HG02610 (cell line): Measurements from ENCODE around the gene TRPM2.

Source experiments
- ATAC-seq: cut with Tn5 transposase; IDR thresholded peaks from one replicate; pipeline ENCODE4 v1.9.1; 2021; ENCODE audit warnings: mild to moderate bottlenecking, moderate library complexity; ENCODE audit not compliant: unreplicated experiment

The TRPM2 gene

DNA sequence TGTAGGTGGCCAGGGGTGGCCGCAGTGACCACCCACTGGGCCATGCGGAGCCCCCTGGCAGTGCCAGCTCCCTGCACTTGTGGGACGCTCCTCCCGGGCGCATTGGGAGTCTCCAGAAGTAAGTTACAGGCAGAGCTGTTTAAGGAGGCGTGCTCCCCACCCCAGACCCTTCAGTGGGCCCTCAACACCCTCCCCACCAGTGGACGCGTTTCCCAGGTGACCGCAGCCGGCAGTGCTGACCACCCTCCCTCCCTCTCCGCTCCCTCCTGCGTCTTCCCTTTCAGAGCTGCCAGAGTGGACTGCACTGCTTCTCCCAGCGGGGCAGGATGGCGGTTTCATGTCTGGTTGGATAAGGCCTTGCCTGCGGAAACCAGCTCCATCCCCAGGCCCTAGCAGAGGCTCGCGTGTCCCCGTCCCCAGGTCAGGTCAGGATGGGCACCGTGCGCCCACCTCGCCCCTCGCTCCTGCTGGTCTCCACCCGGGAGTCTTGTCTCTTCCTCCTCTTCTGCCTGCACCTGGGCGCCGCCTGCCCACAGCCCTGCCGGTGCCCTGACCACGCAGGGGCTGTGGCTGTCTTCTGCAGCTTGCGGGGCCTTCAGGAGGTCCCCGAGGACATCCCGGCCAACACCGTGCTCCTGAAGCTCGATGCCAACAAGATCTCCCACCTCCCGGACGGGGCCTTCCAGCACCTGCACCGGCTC, 102.9 kb downstream of the TRPM2 start:
- ATAC-seq = no peak

DNA sequence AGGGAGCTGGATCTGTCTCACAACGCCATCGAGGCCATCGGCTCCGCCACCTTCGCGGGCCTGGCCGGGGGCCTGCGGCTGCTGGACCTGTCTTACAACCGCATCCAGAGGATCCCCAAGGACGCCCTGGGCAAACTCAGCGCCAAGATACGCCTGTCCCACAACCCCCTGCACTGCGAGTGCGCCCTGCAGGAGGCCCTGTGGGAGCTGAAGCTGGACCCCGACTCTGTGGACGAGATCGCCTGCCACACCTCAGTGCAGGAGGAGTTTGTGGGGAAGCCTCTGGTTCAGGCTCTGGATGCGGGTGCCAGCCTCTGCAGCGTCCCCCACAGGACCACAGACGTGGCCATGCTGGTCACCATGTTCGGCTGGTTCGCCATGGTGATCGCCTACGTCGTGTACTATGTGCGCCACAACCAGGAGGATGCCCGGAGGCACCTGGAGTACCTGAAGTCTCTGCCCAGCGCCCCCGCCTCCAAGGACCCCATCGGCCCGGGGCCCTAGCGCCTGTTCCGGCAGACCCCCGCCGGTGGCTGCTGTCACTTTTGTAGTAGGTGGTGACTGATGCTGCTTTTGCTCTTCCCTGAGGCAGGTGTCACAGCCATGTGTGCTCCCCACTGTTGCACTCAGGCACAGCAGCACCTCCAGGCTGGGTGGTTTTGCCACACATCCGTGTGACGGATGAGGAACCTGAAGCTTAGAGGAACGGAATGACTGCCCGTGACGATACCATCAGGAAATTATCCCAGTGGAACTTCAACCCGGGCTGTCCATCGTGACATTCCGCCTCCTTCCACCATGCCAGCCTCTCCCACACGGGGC, 103.7 kb downstream of the TRPM2 start:
- ATAC-seq = no peak

DNA sequence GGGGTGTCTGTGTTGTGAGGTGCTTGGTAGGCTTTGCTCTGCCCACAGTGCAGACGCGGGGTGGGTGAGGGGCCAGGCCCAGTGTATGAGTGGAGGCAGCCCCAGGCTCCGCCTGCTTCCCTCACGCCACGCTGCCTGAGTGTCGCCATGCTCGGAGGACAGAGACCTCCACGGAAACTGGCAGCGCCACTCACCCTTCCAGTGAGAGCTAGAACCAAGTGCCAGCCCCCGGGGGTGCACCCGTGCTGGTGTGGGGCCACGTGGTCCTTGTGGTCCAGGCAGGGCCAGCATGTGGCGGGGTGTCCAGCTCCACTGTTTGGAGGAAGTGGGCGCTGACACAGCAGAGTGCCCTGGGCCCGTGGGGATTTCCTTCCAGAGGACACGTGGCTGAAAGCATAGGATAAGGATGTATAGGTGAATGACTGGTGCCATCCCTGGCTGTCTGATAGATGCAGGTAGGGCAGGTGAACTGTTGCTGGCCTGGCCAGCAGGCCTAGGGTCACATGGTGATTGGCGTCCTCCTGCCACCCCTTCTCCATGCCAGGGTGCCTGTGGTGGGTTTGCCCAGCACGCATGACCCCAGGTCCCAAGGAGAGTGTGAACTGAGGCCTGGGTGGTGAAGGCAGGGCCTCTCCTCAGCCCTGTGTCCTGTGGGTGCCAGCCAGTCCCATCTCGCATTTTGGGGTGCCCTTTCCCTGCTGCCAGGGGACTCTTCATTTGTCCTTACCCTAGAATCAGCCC, 105.7 kb downstream of the TRPM2 start:
- ATAC-seq = no peak

DNA sequence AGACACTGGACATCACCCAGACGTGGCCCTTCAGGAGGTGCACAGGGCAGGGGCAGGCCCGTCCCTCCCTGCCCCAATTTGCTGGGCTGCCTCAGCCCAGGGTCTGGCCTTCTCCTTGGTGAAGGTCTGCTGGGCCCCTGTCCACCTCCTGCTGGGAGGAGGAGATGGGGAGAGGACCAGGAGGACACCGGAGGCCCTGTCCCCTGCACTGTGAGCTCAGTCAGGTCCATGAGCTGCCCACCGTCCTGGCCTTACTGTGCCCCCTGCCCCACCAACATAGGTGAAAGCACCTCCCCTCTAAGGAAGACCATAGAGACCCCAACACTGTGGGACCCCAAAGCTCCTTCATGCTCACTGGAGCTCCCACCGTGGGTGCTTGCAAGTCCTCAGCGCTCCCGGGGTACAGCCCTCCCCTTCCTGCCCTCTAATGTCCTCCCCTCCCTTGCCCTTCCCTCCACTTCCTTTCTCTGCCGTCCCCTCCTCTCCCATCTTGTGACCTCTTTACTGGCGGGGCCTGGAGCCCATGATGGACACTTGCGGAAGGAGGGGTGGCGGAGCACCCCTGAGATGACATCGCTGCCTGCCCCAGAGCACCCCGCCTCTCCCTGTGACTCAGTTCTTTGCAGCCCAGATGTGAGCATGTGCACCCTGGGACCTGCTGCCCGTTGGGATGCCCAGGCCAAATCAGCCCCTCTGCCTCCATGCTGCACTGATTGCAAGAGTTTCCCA, 106.5 kb downstream of the TRPM2 start:
- no peak for ATAC-seq

DNA sequence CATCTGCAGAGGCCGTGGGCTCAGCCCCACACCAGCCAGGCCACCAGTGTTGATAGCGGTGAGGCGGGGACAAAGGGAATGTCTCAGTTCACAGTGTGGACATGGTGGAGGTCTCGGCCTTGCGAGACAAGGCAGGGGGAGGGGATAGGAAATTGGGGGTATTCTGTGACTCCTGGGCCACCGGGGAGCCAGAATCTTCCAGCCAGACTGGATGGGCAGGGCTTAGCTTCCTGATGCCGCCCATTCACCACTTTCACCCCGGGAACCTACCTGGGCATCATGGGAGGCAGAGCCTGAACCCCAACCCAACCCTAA, 107.0 kb downstream of the TRPM2 start:
- ATAC-seq = no peak

DNA sequence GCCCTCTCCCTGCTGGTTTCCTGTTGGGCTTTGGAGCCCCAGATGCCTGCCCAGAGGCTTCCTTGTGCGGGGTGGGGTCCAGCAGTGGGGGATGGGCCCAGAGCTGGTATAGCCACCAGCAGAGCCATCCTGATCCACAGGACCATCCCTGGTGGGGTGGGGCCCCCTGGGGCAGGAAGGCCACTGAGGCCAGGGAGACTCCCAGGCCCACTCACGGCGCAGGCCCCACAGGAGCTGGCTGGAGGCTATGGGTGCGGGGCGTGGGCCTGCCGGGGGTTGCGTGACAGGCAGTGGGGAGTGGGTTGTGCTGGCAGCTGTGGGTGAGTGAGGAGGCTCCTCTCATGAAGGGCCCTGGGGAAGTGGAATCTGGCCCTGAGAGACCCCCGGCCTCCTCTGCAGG, 107.6 kb downstream of the TRPM2 start:
- no peak for ATAC-seq

DNA sequence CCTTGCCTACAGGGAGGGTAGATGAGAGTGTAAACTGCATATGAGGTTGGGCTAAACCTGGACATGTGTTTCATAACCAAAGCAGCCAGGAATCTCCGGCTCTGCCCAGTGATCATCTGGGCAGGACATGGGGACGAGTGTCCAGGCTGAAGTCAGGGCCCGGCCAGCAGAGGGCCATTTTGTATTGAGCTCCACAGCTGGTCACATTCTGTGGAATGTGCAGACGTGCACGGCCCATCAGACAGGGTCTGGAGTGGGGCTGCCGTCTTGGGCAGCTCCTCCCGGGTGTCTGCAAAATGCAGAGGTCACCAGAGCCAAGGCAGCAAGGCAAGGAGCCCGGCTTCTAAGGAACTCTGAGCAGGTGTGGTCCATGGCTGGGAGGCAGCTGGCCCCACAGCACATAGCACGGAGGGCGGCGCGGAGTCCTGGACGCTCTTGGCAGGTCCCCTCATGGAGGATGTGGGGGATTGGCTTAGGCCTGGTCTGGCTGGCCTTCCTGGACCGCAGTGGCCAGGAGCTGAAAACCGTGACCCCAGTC, 108.1 kb downstream of the TRPM2 start:
- ATAC-seq = no peak

DNA sequence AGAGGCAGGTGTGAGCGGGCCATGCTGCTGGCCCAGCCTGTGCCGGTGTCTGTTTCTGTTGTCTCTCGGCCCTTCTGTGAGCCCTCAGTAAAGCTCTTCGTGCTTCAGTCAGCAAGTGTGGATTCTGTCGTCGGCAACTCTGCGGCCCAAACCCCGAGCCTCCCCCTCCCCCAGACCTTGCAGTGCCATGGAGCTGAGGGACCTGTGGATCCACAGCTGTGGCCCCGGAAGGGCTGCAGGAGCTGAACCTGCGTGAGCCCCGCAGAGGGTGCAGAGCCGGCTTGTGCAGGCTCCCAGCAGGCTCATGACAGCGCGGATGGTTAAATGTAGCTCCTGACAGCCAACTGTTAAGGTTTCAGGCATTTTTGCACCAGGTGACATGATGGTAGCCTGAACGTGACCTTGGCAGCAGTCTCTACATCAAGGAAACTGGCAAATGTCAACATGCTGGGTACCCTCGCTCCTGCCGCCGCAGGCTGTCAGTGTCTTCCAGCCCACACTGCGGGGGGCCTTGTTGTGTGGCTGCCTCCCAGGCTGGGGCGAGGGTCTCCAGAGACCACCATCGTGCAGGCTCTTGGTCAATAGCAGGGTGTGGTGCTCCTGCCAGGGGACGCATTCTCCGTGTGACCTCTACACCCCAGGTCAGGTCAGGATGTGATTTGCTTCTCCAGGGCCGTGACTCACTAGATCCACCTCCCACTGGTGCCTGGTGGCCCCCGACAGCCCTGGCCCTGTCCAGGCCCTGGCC, 108.8 kb downstream of the TRPM2 start:
- ATAC-seq = no peak

DNA sequence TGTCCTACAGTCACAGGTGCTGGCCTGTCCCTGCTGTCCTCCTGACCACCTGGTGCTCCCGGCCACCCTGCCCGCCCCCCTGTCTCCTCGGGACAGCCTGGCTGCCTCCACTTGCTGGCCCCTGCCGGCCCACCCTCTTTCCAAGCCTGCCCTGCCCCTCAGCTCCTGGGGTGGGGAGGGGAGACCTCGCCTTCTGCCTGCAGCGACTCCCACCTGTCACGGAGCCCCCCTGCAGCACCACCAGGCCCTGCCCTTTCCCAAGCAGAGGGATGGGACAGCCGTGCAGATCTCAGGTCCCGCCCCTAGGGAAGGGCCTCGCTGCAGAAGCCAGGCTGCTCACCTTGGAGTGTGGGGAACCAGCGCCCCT, 109.4 kb downstream of the TRPM2 start:
- ATAC-seq = no peak

DNA sequence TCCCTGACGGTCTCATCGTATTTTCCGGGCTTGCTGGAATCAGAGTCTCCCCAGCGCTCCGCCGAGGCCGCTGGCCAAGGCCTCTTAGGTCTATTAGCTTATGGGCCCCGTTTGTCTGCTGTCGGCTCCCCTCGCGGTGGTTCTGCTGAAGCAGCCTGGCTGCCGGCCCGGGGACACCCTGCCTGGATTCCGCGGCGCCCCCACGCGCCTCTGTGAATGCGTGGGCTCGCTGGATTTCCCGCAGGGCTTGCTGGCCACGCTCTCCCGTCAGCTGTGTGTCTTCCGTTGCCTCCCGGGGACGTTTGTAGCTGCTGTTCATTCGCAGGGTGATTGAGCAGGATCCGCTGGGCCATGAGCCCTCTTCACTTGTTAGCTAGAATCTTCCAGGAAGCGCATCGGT, 110.3 kb downstream of the TRPM2 start:
- no peak for ATAC-seq

DNA sequence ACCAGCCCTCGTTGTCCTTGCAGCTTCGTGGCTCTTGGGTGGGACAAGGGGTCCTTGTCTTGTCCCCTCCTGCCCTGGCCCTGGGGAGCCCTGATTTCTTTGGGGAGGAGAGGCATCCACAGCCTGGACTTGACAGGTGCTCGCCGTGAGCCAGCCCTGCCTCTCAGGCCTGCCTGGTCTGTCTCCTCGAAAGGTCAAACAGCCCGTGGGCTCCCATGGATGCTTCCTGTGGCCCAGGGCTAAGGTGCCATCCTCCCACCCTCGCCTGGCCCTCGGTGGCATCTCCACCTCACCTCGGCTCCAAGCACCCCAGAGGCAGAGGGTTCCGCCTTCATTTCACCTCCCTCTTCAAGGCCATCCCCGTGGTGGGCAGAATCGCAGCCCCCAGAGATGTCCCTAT, 110.9 kb downstream of the TRPM2 start:
- ATAC-seq = no peak

DNA sequence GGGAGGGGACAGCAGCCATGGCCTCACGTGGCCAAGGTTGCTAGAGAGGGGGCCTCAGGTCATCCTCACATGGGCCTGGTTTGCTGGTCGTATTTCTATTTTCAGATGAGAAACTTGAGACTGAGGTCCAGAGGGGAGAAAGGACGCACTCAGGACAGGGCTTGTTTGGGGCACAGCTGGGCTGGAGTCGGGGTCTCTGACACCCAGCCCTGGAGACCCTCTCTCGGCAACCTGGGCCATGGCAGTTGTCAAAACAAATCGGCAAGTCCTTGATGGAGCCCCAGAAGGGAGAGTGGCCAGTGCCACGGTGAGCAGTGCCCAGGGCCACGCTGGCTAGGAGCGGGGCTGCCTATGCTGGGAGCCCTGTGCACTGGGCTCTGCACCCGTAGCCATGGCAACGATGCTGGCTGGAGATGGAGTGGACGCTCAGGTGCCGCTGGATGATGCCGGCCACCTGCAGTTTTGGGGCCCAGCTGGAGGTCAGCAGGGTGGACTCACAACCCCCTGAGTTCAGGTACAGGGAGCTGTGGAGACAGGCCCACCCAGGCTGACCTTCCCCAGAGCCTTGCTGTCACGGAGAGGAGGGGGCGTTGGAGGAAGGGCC, 113.0 kb downstream of the TRPM2 start:
- no peak for ATAC-seq

DNA sequence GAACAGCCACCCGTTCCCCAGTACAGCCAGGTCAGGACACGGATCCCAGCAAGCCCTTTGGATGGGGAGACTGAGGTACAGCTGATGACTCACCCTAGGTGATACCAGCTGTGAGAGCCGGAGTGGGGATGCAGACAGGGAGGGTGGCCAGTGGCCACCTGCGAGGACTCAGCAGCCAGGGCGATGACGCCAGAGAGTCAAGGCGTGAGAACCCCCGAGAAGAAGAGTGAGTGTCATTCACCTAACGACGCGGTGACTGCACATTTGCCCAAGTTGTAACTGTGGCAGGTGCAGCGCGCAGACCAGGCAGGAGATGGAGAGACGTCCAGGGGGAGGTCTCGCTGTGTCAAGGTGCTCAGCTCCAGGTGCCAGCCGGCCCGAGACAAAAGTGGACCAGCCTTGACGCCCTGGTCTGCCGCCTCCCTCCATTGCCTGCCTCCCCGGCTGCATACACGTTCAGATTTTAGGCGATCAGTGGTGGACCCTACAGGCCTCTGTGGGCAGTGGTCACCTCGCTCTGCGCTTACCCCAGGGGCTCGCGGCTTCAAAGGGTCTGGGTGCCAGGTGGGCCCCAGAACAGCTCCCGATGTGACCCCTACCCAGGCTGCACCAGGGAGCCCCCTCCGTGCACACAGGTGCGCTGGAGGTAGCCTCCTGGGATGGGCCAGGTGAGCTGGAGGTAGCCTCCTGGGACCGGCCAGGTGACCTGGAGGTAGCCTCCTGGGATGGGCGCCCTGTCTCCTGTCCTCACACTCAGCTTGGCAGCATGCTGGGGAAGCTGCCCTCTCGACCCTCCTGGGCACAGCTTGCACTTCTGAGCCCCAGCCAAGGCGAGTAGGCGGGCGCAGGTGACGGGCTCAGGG, 113.8 kb downstream of the TRPM2 start:
- ATAC-seq = no peak

DNA sequence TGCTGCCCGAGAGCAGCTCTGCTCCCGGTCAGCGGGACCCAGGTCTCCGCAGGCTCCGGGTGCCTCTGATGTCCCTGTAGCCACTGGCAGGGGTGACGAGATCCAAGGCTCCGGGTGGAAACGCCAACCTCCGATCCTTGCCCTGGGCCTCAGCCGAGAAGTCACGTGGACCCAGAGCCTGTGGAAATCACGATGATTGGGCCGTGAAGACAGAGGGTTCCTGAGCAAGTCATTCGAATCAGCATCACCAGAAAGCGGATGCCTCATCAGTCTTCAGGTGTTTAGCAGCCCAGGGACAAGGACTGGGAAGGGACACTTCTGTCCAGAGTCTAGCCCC, 114.4 kb downstream of the TRPM2 start:
- ATAC-seq = no peak

DNA sequence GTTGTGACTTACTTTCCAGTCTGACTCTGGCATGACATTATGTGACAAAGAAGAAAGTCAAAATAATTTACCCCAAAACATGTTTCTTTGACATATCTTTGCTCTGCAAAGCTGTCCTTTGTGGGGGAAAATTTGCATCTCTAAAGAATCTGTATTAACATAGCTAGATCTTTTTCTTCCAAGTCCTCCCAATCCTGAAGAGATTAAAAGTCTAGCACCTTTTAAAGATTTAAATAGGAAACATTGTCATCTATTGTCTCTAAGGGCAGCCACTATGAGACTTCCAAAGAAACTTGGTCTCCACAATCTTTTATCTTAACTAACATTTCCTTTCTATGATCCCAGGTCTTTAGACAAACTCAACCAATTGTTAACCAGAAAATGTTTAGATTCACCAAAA, 117.9 kb downstream of the TRPM2 start:
- no peak for ATAC-seq

DNA sequence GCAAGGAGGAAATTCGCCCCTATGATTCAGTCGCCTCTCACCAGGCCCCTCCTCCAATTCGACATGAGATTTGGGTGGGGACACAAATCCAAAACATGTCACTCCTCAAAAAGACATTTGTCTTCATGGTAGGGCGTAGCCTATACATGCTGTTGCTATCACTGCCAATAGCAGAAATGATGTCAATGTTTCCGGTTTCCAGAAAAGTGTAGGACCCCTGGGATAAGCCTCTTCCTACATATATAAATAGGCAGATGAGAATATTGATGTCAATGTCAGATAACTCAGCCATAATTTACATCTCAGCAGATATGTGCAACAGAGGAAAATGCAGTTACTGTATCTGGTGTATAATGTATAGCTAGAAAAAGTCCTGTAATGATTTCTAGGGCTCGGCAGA, 118.6 kb downstream of the TRPM2 start:
- no peak for ATAC-seq

DNA sequence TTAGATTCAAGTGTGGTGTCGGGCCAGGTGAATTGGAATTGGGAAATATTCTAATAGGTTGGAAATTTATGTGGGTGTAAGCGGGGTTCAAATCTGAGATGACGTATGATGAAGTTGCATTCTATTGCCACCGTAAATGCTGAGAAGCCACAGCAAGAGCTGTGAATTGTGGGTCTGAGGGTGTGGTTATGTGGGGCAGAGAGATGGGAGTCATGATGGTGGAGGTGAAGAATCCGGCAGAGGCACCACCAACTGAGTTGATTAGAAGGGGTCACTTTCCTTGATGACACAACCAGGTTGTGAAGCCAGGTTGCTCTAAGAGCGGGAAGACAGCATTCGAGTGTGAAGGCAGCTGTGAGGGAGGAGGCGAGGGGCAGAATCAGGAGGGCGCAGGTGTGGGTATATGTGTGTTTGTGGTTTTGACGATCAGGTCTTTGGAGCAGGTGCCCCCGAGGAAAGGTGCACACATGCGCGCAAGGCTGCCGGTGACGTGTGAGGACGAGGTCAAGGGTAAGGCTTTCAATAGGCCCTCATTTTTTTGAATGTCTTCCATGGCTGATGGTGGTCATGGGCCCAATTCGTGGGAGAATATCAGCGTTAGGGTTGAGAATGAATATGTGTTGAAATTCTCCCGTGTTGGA, 120.6 kb downstream of the TRPM2 start:
- ATAC-seq = no peak

DNA sequence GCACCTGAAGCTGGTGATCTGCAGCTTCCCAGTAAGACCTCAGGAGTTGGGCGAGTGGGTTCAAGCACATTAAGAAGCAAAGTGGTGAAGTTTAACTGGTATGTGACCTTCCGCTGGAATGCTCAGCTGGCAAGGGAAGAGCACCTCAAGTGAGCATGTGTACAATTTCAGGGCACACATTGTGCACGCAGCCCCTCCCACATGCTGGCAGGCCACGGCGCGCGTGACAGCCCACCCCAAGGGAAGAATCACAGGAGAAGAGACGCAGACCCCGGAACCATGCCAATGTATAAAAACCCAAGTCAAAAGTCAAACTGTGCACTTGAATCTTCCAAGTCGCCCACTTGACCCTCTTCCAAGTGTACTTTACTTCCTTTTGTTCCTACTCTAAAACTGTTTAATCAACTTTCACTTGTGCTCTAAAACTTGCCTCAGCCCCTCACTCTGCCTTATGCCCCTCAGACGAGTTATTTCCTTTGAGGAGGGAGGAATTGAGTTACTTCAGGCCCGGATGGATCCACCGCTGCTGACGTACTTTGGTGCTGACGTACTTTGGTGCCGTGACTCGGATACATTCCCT, 121.9 kb downstream of the TRPM2 start:
- no peak for ATAC-seq
